HEK293 (cell line): ENCODE results near the gene AQP11.
A peak's percentile ranks its signal among the peaks of the same experiment; 100 is the strongest.

Experiments used
- GLIS1 ChIP-seq: fragments of 450-650 bp; formaldehyde crosslinking; IDR thresholded peaks from 2 replicates; pipeline ENCODE4 v1.5.1; 2016; ENCODE audit warnings: missing biosample characterization, missing genetic modification characterization
- HOXC10 ChIP-seq: sonication (generic); formaldehyde crosslinking; IDR thresholded peaks from 2 replicates; pipeline ENCODE4 v1.8.1; 2023; ENCODE audit warnings: mild to moderate bottlenecking, missing genetic modification reagents
- KLF10 ChIP-seq: fragments of 450-650 bp; IDR thresholded peaks from 2 replicates; pipeline ENCODE4 v1.5.1; 2018; ENCODE audit warnings: missing biosample characterization, mild to moderate bottlenecking, missing genetic modification characterization
- KLF16 ChIP-seq: fragments of 450-650 bp; formaldehyde crosslinking; IDR thresholded peaks from 2 replicates; pipeline ENCODE4 v1.5.1; 2017; ENCODE audit warnings: missing biosample characterization, missing genetic modification characterization
- PRDM4 ChIP-seq: fragments of 450-650 bp; formaldehyde crosslinking; IDR thresholded peaks from 2 replicates; pipeline ENCODE4 v1.5.1; 2017; ENCODE audit warnings: missing biosample characterization, missing genetic modification characterization
- SP3 ChIP-seq: fragments of 450-650 bp; formaldehyde crosslinking; IDR thresholded peaks from 2 replicates; pipeline ENCODE4 v1.5.1; 2016; ENCODE audit warnings: missing biosample characterization, missing genetic modification characterization
- WT1 ChIP-seq: fragments of 450-650 bp; formaldehyde crosslinking; IDR thresholded peaks from 2 replicates; pipeline ENCODE4 v1.5.1; 2016; ENCODE audit warnings: missing biosample characterization, missing genetic modification characterization
- ZBTB10 ChIP-seq: fragments of 450-650 bp; formaldehyde crosslinking; IDR thresholded peaks from 2 replicates; pipeline ENCODE4 v1.5.1; 2016; ENCODE audit warnings: missing biosample characterization, missing genetic modification characterization
- ZBTB7A ChIP-seq: fragments of 450-650 bp; formaldehyde crosslinking; IDR thresholded peaks from 2 replicates; pipeline ENCODE4 v1.5.1; 2016; ENCODE audit warnings: low read depth, missing biosample characterization, missing genetic modification characterization
- ZBTB8A ChIP-seq: fragments of 450-650 bp; formaldehyde crosslinking; IDR thresholded peaks from 2 replicates; pipeline ENCODE4 v1.5.1; 2016; ENCODE audit warnings: missing biosample characterization, missing genetic modification characterization
- ZEB2 ChIP-seq: fragments of 450-650 bp; formaldehyde crosslinking; IDR thresholded peaks from 2 replicates; pipeline ENCODE4 v1.5.1; 2016; ENCODE audit warnings: missing biosample characterization, missing genetic modification characterization
- ZIC2 ChIP-seq: fragments of 450-650 bp; formaldehyde crosslinking; IDR thresholded peaks from 2 replicates; pipeline ENCODE4 v1.5.1; 2016; ENCODE audit warnings: missing biosample characterization, missing genetic modification characterization
- ZNF169 ChIP-seq: fragments of 450-650 bp; formaldehyde crosslinking; IDR thresholded peaks from 2 replicates; pipeline ENCODE4 v1.5.1; 2016; ENCODE audit warnings: missing biosample characterization, missing genetic modification characterization
- ZNF202 ChIP-seq: fragments of 450-650 bp; formaldehyde crosslinking; IDR thresholded peaks from 2 replicates; pipeline ENCODE4 v1.5.1; 2016; ENCODE audit warnings: missing biosample characterization, missing genetic modification characterization, borderline replicate concordance
- ZNF214 ChIP-seq: fragments of 450-650 bp; formaldehyde crosslinking; IDR thresholded peaks from 2 replicates; pipeline ENCODE4 v1.5.1; 2017; ENCODE audit warnings: missing biosample characterization, mild to moderate bottlenecking, missing genetic modification characterization, borderline replicate concordance
- ZNF335 ChIP-seq: fragments of 450-650 bp; formaldehyde crosslinking; conservative IDR thresholded peaks from 2 replicates; pipeline ENCODE4 v1.5.1; 2016; ENCODE audit warnings: missing biosample characterization, missing genetic modification characterization
- ZNF404 ChIP-seq: fragments of 450-650 bp; formaldehyde crosslinking; IDR thresholded peaks from 2 replicates; pipeline ENCODE4 v1.5.1; 2017; ENCODE audit warnings: missing biosample characterization, missing genetic modification characterization
- ZNF426 ChIP-seq: fragments of 450-650 bp; formaldehyde crosslinking; IDR thresholded peaks from 2 replicates; pipeline ENCODE4 v1.5.1; 2017; ENCODE audit warnings: missing biosample characterization, missing genetic modification characterization, mild to moderate bottlenecking, inconsistent platforms, moderate library complexity
- ZNF518A ChIP-seq: fragments of 450-650 bp; formaldehyde crosslinking; conservative IDR thresholded peaks from 2 replicates; pipeline ENCODE4 v1.5.1; 2016; ENCODE audit warnings: low read depth, missing biosample characterization, missing genetic modification characterization
- ZNF555 ChIP-seq: fragments of 450-650 bp; formaldehyde crosslinking; conservative IDR thresholded peaks from 2 replicates; pipeline ENCODE4 v1.5.1; 2017; ENCODE audit warnings: missing biosample characterization, mild to moderate bottlenecking, missing genetic modification characterization, inconsistent platforms
- ZNF561 ChIP-seq: fragments of 450-650 bp; IDR thresholded peaks from 2 replicates; pipeline ENCODE4 v1.5.1; 2018; ENCODE audit warnings: missing biosample characterization, missing genetic modification characterization, borderline replicate concordance
- ZNF658 ChIP-seq: fragments of 450-650 bp; formaldehyde crosslinking; IDR thresholded peaks from 2 replicates; pipeline ENCODE4; 2016; ENCODE audit warnings: missing biosample characterization, missing genetic modification characterization
- ZNF76 ChIP-seq: fragments of 450-650 bp; formaldehyde crosslinking; IDR thresholded peaks from 2 replicates; pipeline ENCODE4; 2016; ENCODE audit warnings: low read depth, missing biosample characterization, missing genetic modification characterization, borderline replicate concordance
- ZNF776 ChIP-seq: fragments of 450-650 bp; formaldehyde crosslinking; IDR thresholded peaks from 2 replicates; pipeline ENCODE4 v1.5.0; 2017; ENCODE audit warnings: missing biosample characterization, missing genetic modification characterization, borderline replicate concordance
- ZNF785 ChIP-seq: fragments of 450-650 bp; formaldehyde crosslinking; IDR thresholded peaks from 2 replicates; pipeline ENCODE4 v1.5.1; 2016; ENCODE audit warnings: missing biosample characterization, missing genetic modification characterization
- ZNF837 ChIP-seq: fragments of 450-650 bp; formaldehyde crosslinking; IDR thresholded peaks from 2 replicates; pipeline ENCODE4 v1.5.1; 2016; ENCODE audit warnings: missing biosample characterization, missing genetic modification characterization
- ZSCAN30 ChIP-seq: fragments of 450-650 bp; IDR thresholded peaks from 2 replicates; pipeline ENCODE4 v1.5.1; 2018; ENCODE audit warnings: missing biosample characterization, mild to moderate bottlenecking, missing genetic modification characterization, moderate library complexity
- TF ChIP-seq, protein P1 (sequence below): sonication (generic); formaldehyde crosslinking; IDR thresholded peaks from 2 replicates; pipeline ENCODE4 v1.8.1; 2022; ENCODE audit warnings: mild to moderate bottlenecking, moderate library complexity, missing genetic modification reagents

Gene AQP11

DNA sequence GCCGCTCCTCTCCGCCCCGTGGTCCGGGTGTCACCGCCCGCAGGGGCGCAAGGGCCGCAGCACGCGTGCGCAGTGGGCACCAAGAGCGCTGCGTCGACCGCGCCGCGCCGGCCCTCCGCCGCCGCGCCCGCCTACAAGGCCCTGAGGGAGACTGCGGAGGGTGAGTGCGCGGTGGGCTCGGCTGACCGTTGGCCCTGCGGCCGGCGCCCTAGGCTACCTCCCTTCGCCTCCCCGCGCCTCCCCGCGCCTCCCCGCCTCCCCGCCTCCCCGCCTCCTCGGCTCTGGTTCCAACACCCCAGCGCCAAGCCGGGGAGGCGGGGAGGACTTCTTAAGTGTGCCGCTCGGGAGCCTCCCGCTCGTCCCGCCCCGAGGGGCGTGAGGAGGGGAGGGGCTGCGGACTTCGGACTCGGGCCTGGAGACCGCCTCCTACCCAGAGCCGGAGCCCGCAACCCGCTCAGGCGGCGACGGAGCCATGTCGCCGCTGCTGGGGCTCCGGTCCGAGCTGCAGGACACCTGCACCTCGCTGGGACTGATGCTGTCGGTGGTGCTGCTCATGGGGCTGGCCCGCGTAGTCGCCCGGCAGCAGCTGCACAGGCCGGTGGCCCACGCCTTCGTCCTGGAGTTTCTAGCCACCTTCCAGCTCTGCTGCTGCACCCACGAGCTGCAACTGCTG is at the start of gene AQP11 (continued):
- TF ChIP-seq, protein P1, sequence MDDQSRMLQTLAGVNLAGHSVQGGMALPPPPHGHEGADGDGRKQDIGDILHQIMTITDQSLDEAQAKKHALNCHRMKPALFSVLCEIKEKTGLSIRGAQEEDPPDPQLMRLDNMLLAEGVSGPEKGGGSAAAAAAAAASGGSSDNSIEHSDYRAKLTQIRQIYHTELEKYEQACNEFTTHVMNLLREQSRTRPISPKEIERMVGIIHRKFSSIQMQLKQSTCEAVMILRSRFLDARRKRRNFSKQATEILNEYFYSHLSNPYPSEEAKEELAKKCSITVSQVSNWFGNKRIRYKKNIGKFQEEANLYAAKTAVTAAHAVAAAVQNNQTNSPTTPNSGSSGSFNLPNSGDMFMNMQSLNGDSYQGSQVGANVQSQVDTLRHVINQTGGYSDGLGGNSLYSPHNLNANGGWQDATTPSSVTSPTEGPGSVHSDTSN (CRISPR knock-in tag): peak; percentile 36; the same call in 1 of the 2 replicates
- TF ChIP-seq ZNF658 (no peak), ZNF202 (tag by site-specific recombination) (no peak), ZNF776 (tag by site-specific recombination) (no peak), ZNF426 (tag by site-specific recombination) (no peak), KLF10 (peak; percentile 42; the same call in 1 of the 2 replicates), ZNF404 (no peak), GLIS1 (no peak), SP3 (tag by site-specific recombination) (peak; percentile 82), KLF16 (no peak), WT1 (tag by site-specific recombination) (peak; percentile 84), PRDM4 (tag by site-specific recombination) (no peak), ZNF518A (no peak), ZNF214 (tag by site-specific recombination) (no peak), ZBTB8A (peak; percentile 62; the same call in 1 of the 2 replicates), ZNF837 (tag by site-specific recombination) (no peak), ZNF76 (tag by site-specific recombination) (no peak), ZNF169 (tag by site-specific recombination) (no peak), HOXC10 (CRISPR knock-in tag) (no peak), ZBTB7A (tag by site-specific recombination) (no peak), ZEB2 (tag by site-specific recombination) (peak; percentile 42; the same call in 1 of the 2 replicates), ZIC2 (tag by site-specific recombination) (peak; percentile 75), ZNF561 (tag by site-specific recombination) (0 out of 2 replicates have a peak, but pooled peaks have one; percentile 43), ZNF555 (tag by site-specific recombination) (no peak), ZSCAN30 (tag by site-specific recombination) (0 out of 2 replicates have a peak, but pooled peaks have one; percentile 12), ZBTB10 (tag by site-specific recombination) (no peak; the same call in 1 of the 2 replicates), ZNF785 (tag by site-specific recombination) (no peak), ZNF335 (tag by site-specific recombination) (peak; percentile 42; the same call in 1 of the 2 replicates)
- TF ChIP-seq, all 188 proteins: peak for 24
